Epidermal melanocyte (primary cell): ENCODE data around the gene MRPL44.
"Not testable (repeated sequence)": the region's sequence is repeated elsewhere in the genome, so short reads cannot be mapped to it uniquely, and the experiment has no call there.

Experiments used
- DNase-seq: peaks from one replicate; pipeline ENCODE4 v3.0.0; 2011; ENCODE audit warnings: low spot score; ENCODE audit not compliant: insufficient read length

Gene MRPL44

DNA sequence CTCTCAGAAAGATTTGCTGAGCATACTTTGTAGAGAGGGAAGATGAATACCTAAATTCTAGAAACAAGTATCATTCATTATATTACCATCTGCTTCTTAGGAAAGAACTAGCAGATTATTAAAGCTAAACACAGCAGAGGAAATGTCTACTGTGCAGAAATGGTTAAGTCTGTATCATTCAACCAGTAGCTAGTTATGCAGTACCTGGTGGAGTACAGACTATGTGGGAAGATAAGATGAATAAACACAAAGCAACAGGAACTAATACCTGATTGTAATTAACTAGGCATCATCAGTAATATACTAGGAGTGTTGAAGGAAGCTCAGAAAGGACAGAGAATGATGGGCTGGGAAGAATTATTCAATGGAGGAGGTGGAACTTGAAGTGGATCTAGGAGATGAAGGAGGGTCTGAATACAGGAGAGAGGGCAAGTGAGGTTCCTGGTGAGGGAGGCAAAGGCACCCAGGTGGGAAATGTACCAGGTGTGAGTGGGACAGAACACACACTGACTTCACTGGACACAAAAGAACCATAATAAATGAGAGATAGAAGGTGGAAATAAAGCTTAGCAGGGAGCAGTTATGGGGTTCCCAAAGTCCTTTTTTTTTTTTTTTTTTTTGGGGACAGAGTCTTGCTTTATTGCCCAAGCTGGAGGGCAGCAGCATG lies 21.7 kb upstream of the MRPL44 start:
- no peak for DNase-seq

GRCh38 chr2:223936862-223937326 lies 20.4 kb upstream of the MRPL44 start:
- no peak for DNase-seq

DNA sequence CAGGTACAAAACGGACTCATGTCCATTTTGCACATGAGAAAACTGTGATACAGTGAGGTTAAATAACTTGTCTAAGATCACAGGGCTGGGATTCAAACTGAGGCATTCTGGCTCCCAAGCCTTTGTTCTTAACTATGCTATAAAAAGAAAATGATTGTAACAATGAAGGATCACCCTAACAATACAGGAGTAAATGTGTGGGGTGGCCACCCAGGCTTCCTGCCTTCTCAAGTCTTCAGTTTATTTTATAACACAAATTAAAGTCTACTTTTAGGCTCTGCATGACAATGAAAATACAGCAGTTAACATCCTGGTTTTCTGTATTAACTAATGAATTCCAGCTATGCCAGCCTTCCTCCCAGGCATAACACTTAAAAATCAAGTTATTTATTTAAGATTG lies 19.7 kb upstream of the MRPL44 start:
- no peak for DNase-seq

GRCh38 chr2:223939438-223939837 lies 17.8 kb upstream of the MRPL44 start:
- not testable (repeated sequence) for DNase-seq

GRCh38 chr2:223941579-223942277 lies 15.5 kb upstream of the MRPL44 start:
- DNase-seq, result no peak

GRCh38 chr2:223943135-223943534 lies 14.1 kb upstream of the MRPL44 start:
- DNase-seq, result no peak

DNA sequence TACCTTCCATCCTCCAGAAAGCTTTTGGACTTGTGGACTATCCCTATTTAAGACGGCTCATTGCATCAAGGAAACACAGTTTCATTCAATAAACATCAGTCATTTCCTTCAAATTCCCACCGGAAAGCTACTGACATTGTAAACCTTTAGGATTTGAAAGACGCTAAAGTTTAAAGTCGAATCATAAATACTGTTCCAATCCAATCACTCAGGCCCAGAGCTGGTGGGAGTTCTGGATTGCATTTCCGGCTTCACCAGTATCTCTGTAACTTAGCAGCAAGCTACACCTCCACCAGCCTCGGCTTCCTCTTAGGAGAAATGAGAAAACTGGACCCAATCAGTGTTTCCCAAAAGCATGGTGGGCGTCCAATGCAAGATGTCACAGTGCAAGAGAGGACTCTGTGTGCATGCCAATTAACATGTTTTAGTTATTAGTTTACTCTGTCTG lies 13.7 kb upstream of the MRPL44 start:
- DNase-seq, result peak; percentile 44

- DNase-seq, result no peak
These were observed 13.0 kb upstream of the MRPL44 start for GRCh38 chr2:223944166-223944702.

DNA sequence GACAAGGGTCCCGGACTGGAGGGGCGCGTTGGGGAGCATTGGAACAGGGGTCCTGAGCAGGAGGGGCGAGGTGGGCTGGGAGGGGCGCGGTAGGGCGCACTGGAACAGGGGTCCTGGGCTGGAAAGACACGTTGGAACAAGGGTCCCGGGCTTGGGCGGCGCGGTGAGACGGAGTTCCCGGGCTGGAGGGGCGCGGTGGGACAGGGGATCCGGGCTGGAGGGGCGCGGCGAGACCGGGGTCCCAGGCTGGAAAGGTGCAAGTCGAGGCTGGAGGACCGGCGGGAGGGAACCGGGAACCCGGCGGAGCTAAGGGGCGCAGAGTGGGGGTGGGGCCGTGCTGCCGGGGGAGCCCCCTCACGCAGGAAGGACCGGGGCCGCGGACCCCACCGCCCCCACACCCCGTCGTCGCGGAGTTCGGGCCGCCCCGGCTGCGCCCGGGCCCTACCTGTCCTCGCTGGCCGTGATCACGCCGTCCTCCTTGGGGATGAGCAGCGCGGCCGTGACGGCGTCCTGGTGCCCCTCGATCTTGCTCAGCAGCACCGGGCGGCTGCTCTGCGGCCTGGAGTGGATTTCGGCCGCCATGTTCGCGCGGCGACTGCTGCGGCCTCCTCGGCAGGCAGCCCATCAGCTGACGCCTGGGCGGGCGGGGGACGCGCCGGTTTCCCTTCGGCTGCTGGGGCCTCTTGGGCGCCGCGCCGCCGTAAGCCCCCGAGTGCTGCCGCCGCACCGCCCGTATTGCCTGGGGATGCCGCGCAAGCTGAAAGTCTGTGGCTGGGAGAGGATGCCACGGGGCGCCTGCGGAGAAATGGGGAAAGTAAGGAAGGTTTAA lies 12.3 kb upstream of the MRPL44 start, which contains the start of gene WDFY1:
Gene WDFY1, minus strand, starts transcription at position 633 of the 829 bp plus-strand sequence. Its CDS starts 51 bp downstream, at position 582.
- peak; percentile 91 for DNase-seq

- DNase-seq, result no peak
These were observed 11.5 kb upstream of the MRPL44 start for GRCh38 chr2:223945755-223946154.

DNA sequence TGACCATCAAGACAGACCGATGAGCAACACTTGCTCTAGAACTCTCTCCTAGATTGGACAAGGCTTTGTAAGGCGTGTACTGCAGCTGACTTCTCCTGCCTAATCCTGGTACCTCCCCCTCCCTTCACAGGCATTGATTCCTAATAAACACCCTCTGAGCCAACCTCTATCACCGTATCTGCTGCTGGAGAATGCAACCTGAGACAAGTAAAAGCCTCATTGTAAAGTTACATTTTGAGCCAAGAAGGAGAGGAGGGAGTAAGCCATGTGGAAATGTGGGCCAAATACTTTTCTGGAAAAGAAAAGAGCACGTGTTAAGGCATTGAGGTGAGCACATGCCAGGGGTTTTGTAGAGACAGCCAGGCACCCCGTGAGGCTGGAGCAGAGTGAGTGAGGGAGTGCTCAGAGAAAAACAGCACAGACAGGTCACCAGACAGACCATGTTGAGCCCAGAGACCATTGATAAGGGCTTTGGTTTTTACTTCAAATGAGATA lies 9.5 kb upstream of the MRPL44 start:
- no peak for DNase-seq

DNA sequence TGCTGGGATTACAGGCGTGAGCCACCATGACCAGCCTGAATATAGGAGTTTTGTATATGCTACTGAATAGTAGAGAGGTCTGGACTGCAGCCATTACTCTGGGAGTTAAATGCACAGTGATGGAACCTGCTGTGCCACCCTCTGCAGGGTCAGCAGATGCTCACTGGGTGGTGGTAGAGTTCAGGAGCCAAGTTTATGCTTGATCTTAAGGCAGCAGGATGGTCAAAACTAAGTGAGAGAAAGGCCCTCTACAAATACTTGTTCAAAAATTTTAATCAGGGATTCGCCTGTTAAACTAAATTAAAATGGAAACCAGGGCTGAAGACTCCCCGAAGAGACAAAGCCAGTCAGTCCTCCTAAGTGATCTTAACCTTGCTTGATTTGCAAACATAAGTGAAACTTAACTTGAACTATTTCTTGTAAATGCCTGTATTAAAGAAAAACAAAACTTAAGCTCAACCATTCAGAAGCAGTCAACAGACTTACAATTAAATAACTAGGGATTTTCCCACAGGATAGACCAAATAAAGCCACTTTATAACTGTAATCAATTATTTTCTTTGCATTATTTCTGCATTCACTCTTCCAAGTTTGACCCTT lies 7.9 kb upstream of the MRPL44 start:
- no peak for DNase-seq

DNA sequence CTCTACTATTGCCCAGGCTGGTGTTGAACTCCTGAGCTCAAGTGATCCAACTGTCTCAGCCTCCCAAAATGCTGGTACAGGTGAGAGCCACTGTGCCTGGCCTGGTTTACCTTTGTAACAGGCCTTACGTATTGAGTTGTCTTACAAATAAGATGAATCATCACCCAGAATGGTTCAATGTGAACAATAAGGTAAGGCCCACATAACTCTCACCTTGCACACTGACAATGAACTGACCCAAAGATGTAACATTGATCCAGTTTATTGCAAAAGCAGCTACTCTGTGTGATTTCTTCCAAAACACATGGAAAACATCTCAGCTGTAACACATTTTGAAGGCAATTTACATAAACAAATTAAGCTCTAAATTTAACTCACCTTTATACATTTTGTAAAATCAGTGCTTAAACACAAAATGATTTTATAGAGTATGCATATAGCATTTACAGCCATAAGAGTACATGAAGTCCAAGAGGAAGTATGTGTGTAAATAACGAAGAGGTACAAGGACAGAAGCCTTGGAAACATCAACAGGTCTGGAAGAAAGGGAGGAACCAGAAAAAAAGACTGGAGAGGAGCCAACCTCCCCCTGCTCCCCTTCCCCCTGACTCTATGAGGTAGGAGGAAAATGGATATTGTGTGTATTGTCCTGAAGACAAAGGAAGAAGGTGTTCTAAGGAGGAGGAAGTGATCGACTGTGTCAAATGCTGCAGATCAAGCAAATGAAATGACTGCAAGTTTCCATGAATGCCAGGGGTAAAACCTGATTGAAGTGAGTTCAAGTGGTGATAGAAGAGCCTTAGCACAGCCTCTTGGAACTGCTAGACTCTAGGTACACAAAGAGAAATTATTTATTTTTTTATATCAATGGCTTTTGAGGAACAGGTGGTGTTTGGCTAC lies 6.6 kb upstream of the MRPL44 start:
- no peak for DNase-seq

GRCh38 chr2:223952280-223952968 lies 4.8 kb upstream of the MRPL44 start:
- DNase-seq, result no peak

GRCh38 chr2:223954401-223954800 lies 2.9 kb upstream of the MRPL44 start:
- no peak for DNase-seq

- DNase-seq, result no peak
These were observed 963 bp upstream of the MRPL44 start for GRCh38 chr2:223956300-223956699.

- DNase-seq, result peak; percentile 49
These were observed 2.4 kb downstream of the MRPL44 start for GRCh38 chr2:223959688-223960087.

DNA sequence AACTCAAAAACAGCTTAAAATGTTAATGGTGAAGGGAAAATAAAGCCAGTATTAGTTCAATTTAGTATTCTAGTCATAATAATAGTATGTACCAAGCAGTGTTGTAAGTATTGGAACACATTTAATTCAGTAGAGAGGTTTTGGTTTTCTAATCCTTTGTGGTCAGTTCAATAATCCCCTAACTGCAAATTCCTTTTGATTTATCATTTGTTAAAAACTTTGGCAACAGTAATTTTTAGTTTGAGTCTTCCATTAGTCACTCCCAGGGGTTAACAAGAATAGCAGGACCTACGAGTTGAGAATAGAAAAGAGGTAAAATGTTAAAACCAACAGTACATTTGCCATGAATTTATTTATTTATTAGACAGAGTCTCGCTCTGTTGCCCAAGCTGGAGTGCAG lies 10.7 kb downstream of the MRPL44 start:
- DNase-seq, result no peak

DNA sequence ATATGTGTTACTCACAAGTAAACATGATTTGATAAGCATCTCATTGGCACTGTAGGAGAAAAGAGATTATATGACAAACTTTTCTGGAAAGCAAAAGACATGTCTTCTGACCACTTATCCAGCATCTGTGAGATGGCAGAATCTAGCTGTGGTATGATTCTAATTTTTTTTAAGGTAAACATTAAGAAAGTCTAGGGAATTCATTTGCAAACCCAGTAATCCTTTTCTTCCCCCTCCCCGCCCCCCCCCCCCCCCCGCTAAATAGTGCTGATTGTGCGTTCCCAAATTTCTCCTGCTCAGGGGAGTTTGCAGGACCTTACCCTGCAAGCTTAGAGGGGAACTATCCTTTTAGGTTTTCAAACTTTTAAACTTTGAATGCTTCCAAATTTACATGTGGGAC lies 12.1 kb downstream of the MRPL44 start:
- no peak for DNase-seq
